Peyer's patch (tissue), 4 donors: ENCODE results near the gene MBNL2. TPM values are rescaled to one million over a fixed set of nuclear protein-coding genes. Genes with fewer than 3 reads are reported as not detected.

ENCODE experiments used
- DNase-seq, 3 donors: peaks; one replicate each; pipeline ENCODE4 v3.0.0-alpha.2; 2017 to 2019
- H3K27ac ChIP-seq, 4 donors: fragments of 200-600 bp; sonication (generic); one replicate each; pipeline ENCODE4 v1.5.1; 2016 to 2019
- H3K27me3 ChIP-seq, 2 donors: fragments of 200-600 bp; sonication (generic); one replicate each; pipeline ENCODE4 v1.5.1; 2019
- H3K36me3 ChIP-seq, 3 donors: fragments of 200-600 bp; sonication (generic); one replicate each; pipeline ENCODE4 v1.5.1; 2016 to 2019
- H3K4me1 ChIP-seq, 4 donors: fragments of 200-600 bp; sonication (generic); one replicate each; pipeline ENCODE4 v1.5.1; 2016 to 2019
- H3K4me3 ChIP-seq, 4 donors: fragments of 200-600 bp; sonication (generic); 1 replicate in 3 of 4; 2 replicates in 1 of 4; pipeline ENCODE4 v1.5.1; 2016 to 2019; ENCODE audit warnings: mild to moderate bottlenecking in 1 of 4
- H3K9me3 ChIP-seq, 4 donors: fragments of 200-600 bp; sonication (generic); one replicate each; pipeline ENCODE4 v1.5.1; 2016 to 2019; ENCODE audit warnings: mild to moderate bottlenecking in 1 of 4
- POLR2A ChIP-seq, 2 donors: fragments of 450-650 bp; IDR thresholded peaks; one replicate each; pipeline ENCODE4 v1.5.1; 2017; ENCODE audit warnings: antibody characterized with exemption in 2 of 2, mild to moderate bottlenecking in 2 of 2, moderate library complexity in 2 of 2
- total RNA-seq, 4 donors: library from RNA; depleted of rRNA; stranded (reverse); fragments of >200 nt; gene quantifications; one replicate each; pipeline ENCODE4 v1.1.0, GENCODE V29; 2016
- TF ChIP-seq, protein P1 (sequence below), 6 experiments: fragments of 450-650 bp in 4 of 6; fragments of 200-600 bp in 2 of 6; sonication (generic) in 1 of 6; IDR thresholded peaks; one replicate each; pipeline ENCODE4 v1.5.1; 2017 to 2019; ENCODE audit warnings: antibody characterized with exemption in 6 of 6, mild to moderate bottlenecking in 3 of 6, moderate library complexity in 1 of 6

MBNL2 gene
- total RNA-seq, 4 donors from 2014 or later = 27.0 to 44.6 (median 36.3) TPM

- Histone ChIP-seq H3K27ac (peak overlapping the region in 1 of 4 donors; percentile 26), H3K27me3 (no peaks in the 10 kb centered on the region), H3K36me3 (no peaks in the 10 kb centered on the region), H3K9me3 (no peaks in the 10 kb centered on the region), H3K4me1 (peaks cover 0 to 16% (median 4%) of the 10 kb centered on the region in 4 donors), H3K4me3 (no peak overlapping the region)
- TF ChIP-seq, protein P1, sequence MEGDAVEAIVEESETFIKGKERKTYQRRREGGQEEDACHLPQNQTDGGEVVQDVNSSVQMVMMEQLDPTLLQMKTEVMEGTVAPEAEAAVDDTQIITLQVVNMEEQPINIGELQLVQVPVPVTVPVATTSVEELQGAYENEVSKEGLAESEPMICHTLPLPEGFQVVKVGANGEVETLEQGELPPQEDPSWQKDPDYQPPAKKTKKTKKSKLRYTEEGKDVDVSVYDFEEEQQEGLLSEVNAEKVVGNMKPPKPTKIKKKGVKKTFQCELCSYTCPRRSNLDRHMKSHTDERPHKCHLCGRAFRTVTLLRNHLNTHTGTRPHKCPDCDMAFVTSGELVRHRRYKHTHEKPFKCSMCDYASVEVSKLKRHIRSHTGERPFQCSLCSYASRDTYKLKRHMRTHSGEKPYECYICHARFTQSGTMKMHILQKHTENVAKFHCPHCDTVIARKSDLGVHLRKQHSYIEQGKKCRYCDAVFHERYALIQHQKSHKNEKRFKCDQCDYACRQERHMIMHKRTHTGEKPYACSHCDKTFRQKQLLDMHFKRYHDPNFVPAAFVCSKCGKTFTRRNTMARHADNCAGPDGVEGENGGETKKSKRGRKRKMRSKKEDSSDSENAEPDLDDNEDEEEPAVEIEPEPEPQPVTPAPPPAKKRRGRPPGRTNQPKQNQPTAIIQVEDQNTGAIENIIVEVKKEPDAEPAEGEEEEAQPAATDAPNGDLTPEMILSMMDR (IDR thresholded peaks at IDR 0.05) = no peak
- TF ChIP-seq POLR2A (IDR thresholded peaks at IDR 0.05) = no peak
- no peak for DNase-seq
Measured at GRCh38 chr13:97300871-97301270, 78.7 kb downstream of the MBNL2 start.

- Histone ChIP-seq H3K4me1 (peaks cover 0 to 12% (median 3%) of the 10 kb centered on the region in 4 donors), H3K36me3 (no peaks in the 10 kb centered on the region), H3K27me3 (no peaks in the 10 kb centered on the region), H3K27ac (peak overlapping the region in 1 of 4 donors; percentile 26), H3K9me3 (no peaks in the 10 kb centered on the region), H3K4me3 (no peak overlapping the region)
- TF ChIP-seq, protein P1 (IDR thresholded peaks at IDR 0.05) = no peak
- no peak for TF ChIP-seq POLR2A (IDR thresholded peaks at IDR 0.05)
- DNase-seq = no peak
Measured at GRCh38 chr13:97301382-97302095, 79.4 kb downstream of the MBNL2 start.

DNA sequence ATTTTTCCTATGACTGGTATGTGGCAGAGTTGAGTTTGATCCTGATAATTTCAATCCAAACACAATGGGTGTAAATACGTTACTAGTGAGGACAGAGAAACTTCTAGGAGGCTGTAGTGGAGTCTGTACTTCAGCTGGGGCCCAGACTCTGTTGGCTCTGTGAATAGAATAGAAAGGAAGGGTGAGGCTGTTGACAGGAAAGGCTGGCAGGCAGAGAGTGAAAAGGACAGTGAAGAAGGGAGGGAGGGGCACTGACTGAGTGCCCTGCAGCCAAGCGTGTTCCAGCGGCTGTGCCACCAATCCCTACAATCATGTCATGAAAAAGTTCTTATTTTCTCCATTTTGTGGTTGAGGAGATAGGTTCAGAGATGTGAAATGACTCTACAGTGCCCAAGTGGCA, 80.5 kb downstream of the MBNL2 start:
- TF ChIP-seq, protein P1 (IDR thresholded peaks at IDR 0.05) = no peak
- TF ChIP-seq POLR2A (IDR thresholded peaks at IDR 0.05) = no peak
- Histone ChIP-seq H3K27me3 (no peaks in the 10 kb centered on the region), H3K36me3 (no peaks in the 10 kb centered on the region), H3K9me3 (no peaks in the 10 kb centered on the region), H3K27ac (no peak overlapping the region), H3K4me3 (no peak overlapping the region), H3K4me1 (peaks cover 0 to 16% (median 3%) of the 10 kb centered on the region in 4 donors)
- DNase-seq = no peak

DNA sequence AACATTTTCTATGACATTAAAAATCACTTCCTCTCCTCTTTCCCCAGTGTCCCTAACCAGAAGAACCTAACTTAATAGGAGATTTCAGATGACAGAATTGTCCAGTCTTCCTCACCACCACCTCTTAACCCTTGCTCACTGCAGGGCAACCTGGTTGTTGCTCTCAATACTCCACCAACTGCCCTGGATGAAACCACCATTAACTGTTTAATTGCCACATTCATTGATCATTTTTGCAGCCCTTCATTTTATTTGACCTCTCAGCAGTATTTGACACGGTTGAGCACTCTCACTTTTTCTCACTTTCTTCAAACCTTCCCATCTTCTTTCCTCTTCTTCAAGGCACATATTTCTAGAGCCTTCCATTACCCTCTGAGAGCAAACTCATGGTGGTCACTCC, 84.0 kb downstream of the MBNL2 start:
- TF ChIP-seq POLR2A (IDR thresholded peaks at IDR 0.05) = no peak
- TF ChIP-seq, protein P1 (IDR thresholded peaks at IDR 0.05) = no peak
- Histone ChIP-seq H3K27me3 (no peaks in the 10 kb centered on the region), H3K36me3 (no peaks in the 10 kb centered on the region), H3K4me1 (peaks cover 0 to 9% (median 0%) of the 10 kb centered on the region in 4 donors), H3K9me3 (no peaks in the 10 kb centered on the region), H3K4me3 (no peak overlapping the region), H3K27ac (no peak overlapping the region)
- no peak for DNase-seq

- Histone ChIP-seq H3K36me3 (no peaks in the 10 kb centered on the region), H3K27ac (no peak overlapping the region), H3K9me3 (no peaks in the 10 kb centered on the region), H3K27me3 (no peaks in the 10 kb centered on the region), H3K4me3 (no peak overlapping the region), H3K4me1 (peaks cover 0 to 9% (median 0%) of the 10 kb centered on the region in 4 donors)
- no peak for DNase-seq
- TF ChIP-seq, protein P1 (IDR thresholded peaks at IDR 0.05) = no peak
- TF ChIP-seq POLR2A (IDR thresholded peaks at IDR 0.05) = no peak
Measured at GRCh38 chr13:97306645-97307044, 84.5 kb downstream of the MBNL2 start.
